HG02981 (cell line): ENCODE results near the gene ZNF740.
"Not testable (repeated sequence)": the region's sequence is repeated elsewhere in the genome, so short reads cannot be mapped to it uniquely, and the experiment has no call there.

ENCODE experiments used
- ATAC-seq: cut with Tn5 transposase; IDR thresholded peaks from one replicate; pipeline ENCODE4 v1.9.1; 2021; ENCODE audit warnings: mild to moderate bottlenecking, moderate library complexity; ENCODE audit not compliant: unreplicated experiment

ZNF740 gene, protein sequence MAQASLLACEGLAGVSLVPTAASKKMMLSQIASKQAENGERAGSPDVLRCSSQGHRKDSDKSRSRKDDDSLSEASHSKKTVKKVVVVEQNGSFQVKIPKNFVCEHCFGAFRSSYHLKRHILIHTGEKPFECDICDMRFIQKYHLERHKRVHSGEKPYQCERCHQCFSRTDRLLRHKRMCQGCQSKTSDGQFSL

DNA sequence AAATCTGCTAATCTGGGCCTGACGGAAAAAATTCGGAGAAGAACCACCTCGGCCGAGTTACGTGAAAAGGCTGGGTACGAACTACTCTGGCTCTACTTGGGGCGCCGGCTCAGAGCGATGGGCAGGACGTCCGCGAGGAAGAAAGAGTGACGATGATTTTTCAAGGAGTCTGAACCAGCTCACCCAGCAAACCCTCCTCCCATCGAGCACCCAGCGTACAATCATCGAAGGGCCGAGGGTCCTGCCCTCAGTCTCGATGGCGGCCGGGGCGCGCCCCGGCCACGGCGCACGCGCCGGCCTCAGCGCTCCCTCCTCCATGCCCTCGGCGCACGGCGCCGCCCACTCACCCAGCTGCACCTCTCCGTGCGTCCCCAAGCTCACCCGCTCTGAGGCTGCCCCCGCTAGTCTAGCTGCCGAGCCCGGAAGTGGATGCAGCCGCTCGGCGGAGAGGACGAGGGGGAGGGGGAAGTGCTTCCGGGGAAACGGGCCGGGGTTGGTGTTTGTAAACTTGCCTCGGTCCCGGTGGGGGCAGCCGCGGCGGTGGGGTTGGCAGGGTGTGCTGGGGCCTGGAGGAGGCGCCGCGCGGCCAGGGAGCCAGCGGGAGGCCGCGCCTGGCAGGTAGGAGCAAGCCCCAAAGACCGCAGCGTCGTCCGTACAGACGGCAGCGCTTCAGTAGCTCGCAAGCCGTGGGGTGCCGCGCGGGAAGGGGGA is at the start of gene ZNF740, which contains the start of gene CSAD:
Gene ZNF740, plus strand, starts transcription at position 503 of the 711 bp plus-strand sequence. CDS start 1,262 bp downstream, outside the sequence.
Gene CSAD, minus strand, starts transcription at position 706 of the 711 bp plus-strand sequence. CDS start 7,455 bp downstream, outside the sequence.
- peak; percentile 93 for ATAC-seq

DNA sequence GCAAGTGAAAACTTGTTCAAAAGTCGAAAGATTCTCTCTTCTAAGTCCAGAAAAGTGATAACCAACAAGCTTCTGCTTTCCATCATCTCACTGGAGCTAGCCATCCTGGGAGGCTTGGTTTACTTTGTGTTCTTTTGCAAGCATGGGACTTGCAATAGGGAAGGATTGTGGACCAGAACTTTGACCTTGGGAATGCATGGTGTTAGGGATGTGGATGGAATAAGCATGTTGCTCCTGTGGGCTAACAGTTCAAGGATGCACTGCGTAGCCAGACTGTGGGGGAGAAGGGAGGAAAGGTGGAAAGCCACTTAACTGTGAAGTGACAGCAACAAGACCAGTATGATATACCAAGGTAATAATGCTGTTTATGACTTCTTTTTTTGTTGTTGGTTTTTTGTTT is 48.7 kb upstream of the ZNF740 start:
- no peak for ATAC-seq

DNA sequence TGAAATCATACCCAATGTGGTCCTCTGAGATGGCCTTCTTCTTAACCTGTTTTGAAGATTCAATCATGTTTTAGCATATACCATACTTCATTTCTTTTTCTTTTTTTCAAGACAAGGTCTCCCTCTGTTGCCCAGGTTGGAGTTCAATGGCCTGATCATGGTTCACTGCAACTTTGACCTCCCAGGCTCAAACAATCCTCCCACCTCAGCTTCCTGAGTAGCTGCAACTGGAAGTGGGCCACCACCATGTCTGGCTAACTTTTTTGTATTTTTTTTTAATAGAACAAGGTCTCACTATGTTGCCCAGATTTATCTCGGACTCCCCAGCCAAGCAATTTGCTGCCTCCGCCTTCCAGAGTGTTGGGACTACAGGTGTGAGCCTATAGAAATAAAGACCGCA is 46.8 kb upstream of the ZNF740 start:
- no peak for ATAC-seq

DNA sequence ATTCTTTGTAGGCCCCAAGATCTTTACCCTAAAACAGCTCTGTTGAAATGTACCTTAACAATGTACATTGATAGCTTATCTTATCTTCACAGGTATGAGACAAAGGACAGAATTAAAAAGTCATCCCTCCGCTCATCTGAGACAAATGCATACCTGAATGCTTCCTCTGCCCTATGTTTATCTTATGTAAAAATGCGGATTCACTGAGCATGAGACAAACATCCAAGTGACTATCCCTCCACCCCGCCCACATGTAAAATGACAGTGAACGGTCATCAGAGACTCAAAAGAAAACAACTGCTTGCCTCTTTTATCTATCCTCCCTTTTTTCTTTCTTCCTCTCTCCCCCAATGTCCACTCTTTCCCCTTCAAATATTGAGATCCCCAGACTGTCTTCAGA is 37.2 kb upstream of the ZNF740 start:
- ATAC-seq = no peak

DNA sequence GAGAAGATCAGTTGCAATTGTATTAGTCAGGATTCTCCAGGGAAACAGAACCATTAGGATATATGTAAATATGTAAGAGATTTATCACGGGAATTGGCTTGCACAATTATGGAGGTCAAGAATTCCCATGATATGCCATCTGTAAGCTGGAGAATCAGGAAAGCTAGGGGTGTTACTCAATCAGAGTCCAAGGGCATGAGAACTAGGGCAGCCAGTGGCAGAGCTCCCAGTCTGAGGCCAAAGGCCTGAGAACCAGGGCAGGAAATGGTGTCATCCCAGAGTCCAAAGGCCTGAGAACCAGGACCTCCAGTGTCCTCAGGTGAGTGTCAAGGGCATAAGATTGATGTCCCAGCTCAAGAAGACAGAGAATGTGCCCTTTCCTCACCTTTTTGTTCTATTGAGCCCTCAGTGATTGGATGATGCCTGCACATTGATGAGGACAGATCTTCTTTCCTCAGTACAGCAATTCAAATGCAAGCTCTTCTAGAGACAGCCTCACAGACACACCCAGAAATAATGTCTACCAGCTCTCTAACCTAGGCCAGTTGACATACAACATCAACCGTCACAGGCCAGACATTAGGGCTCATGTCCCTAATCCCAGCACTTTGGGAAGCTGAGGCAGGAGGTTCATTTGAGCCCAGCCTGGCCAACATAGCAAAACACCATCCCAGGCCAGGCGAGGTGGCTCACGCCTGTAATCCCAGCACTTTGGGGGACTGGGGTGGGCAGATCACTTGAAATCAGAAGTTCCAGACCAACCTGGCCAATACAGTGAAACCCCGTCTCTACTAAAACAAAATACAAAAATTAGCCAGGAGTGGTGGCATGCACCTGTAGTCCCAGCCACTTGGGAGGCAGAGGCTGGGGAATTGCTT is 34.9 kb upstream of the ZNF740 start:
- ATAC-seq = no peak

DNA sequence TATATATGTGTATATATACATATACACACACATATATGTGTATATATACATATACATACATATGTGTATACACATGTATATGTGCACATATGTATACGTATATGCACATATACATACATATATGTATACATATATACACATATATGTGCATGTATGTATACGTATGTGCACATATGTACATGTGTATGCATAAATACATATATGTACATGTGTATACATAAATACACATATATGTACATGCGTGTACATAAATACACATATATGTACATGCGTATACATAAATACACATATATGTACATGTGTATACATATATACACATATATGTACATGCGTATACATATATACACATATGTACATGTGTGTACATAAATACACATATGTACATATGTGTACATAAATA is 33.3 kb upstream of the ZNF740 start:
- ATAC-seq = no peak

DNA sequence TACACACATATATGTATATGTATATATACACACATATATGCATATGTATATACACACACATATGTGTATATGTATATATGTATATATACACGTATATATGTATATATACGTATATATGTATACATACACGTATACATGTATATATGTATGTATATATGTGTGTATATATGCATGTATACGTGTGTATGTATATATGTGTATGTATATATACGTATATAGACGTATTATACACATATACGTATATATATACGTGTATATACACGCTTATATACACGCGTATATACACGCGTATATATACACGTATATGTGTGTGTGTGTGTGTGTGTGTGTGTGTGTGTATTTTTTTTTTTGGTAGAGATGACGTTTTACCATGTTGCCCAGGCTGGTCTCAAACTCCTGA is 32.9 kb upstream of the ZNF740 start:
- ATAC-seq = no peak

DNA sequence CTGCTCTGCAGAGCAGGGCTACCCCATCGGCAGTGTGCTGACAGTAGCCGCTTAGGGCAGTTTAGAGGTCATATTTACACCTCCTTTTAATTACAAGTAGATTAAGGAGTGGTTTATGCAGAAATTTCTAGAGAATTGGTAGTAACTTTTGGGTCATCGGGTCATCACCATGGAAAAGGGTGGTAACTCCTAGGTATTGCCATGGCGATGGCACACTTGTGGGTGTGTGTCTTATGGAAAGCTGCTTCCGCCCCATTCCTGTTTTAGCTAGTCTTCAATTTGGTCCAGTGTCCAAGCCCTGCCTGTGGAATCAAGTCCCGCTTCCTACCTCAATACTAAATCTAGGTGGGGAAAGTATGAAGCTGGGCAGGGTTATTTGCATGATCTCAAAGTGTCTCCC is 29.5 kb upstream of the ZNF740 start:
- ATAC-seq = no peak

DNA sequence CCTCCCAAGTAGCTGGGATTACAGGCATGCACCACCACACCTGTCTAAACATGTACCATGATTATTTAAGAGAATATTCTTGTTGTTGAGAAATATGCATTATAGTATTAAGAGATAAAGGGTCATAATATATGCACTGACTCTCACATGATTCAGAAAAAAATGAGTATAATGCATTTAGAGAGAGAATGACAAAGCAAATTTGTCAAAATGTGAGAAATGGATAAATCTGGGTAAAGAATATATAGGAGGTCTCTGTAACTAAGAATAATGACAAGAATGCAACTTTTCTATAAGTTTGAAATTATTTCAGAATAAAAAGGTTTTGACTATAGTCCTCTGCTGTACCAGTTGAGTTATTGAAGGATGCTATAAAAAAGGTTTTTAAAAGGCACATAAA is 28.1 kb upstream of the ZNF740 start:
- ATAC-seq = no peak

DNA sequence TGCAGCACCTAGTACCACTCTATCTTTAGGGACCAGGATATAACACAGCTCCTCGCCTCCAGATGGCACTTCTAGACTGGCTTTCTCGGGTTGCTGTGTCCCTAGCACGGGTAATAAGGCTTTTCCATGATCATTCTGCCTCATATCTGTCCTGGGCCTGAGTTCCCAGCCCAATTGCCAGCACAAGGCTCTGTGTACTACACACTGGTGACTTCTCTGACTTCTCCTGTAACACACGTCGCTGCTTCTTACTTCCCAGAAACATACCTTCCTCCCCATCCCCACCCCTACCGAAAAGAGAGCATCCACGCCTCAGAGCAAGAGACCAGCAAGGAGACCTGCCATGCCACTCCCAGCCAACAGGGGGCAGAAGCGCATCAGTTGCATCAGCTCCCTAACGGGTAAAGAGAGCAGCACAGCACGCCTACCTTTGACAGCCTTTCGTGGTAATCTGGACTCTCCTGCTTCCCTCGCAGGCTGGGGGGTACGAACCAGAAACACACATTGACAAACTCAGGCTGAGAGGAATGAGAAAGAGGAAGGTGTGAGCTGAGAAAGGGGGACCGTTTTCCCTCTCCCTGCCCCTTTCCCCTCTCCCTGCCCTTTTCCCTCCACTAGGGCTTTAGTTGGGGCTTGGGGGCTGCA is 21.2 kb upstream of the ZNF740 start:
- ATAC-seq = peak; percentile 63

DNA sequence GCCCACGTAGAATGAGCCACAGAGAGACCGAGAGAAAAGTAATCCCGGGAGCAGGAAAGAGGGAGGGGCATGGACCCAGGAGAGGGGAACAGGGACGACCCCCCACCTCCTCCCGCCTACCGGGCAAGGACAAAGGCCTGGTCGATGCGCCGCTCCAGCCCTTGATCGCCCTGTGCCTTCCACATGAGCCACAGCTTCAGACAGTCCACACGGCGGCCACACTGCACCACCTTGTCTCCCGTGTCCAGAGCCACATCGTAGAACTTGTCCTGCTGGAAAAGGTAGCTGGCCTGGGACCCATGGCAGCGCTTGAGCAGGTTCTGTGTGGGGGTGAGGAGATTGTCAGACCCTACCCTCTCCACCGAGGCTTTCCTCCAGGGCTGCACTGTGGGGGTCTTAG is 20.5 kb upstream of the ZNF740 start:
- ATAC-seq = no peak

DNA sequence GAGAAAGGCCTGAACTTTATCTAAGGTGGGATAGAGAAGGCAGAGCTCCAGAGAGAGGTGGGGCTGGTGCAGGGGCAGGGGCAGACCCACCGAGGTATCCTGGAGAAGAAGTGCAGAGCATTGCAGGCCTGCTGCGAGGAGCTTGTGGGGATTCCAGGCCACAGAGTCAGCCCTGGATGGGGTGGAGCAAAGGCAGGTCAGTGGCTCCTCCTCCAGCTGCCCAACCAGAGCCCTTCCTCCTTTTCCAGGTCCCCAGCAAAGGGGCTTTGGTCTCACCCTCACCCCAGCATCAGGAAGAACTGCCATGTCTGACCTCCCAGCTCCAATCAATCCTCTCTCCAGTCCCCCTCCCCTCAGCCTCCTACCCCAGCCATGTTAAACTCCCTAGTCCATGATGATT is 19.8 kb upstream of the ZNF740 start:
- no peak for ATAC-seq

DNA sequence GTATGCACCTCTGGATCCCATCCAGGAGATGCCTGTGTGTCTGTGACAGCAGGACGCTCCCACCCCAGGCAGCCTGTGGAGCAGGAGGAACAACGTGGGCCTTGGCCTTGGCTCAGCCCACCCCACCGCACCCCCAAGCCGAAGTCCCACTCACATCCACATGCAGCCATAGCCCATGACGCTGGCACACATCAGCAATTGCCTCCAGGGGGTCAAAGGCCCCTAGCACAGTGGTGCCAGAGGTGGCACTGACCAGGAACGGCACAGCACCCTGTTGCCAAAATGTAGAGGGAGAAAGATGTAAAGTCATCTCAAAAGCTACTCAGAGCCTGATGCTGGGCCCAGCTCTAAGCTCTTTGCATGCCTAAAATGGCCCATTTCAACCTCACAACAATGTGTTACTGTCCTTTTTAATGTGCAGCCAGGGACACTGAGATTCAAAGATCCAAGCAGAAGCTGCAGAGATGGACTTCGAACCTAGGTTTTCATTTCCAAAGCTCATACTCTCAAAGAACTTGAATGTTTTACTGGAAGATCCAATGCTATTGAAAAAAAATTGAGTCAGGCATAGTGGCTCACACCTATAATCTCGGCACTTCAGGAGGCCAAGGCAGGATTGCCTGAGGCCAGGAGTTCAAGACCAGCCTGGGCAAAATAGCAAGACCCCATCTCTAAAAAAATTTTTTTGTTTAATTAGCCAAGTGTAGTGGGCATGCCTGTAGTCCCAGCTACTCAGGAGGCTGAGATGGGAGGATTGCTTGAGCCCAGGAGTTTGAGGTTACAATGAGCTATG is 19.2 kb upstream of the ZNF740 start:
- ATAC-seq = no peak

DNA sequence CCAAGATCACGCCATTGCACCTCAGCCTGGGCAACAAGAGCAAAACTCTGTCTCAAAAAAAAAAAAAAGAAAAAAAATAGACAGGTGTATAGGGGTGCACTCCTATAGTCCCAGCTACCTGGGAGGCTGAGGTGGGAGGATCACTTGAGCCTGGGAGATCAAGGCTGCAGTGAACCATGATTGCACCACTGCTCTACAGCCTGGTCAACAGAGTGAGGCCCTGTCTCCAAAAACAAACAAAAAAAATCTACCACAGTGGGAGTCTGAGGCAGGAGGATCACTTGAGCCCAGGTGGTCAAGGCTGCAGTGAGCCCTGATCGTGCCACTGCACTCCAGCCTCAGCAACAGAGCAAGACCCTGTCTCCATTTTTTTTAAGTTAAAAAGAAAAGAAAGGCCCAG is 17.5 kb upstream of the ZNF740 start:
- ATAC-seq = not testable (repeated sequence)

DNA sequence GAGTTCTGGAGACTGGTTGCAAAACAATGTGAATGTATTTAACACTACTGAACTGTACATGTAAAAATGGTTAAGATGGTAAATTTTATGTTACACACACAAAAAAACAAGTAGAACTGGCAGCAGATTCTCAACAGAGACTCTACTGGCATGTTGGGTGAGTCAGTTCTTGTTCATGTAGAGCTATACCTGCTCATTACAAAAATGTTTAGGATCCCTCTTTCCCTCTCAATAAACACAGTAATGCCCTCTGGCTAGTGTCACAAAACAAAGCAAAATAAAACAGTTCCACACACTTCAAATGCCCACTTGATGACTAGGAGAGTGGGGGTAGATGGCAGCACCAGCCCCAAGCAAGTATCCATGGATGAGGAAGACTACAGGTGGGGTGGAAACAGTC is 13.7 kb upstream of the ZNF740 start:
- ATAC-seq = no peak

DNA sequence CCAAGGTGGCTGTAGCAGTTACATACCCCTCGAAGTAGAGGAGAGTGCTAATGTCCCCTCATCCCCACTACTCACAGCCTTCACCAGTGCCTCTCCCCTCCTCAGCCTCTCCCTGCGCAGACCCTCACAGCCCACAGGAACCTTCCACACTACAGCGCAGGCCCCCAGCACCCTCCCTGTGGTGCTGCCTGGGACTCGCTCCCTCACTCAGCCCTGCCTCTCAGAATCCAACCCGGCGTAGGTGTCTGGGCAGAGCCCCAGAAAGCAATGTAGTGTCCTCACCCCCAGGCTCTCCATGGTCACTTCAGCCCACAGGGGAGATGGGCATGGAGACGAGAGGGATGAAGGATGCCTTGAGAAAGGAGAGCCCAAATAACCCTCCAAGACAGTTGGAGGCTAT is 10.9 kb upstream of the ZNF740 start:
- ATAC-seq = no peak

DNA sequence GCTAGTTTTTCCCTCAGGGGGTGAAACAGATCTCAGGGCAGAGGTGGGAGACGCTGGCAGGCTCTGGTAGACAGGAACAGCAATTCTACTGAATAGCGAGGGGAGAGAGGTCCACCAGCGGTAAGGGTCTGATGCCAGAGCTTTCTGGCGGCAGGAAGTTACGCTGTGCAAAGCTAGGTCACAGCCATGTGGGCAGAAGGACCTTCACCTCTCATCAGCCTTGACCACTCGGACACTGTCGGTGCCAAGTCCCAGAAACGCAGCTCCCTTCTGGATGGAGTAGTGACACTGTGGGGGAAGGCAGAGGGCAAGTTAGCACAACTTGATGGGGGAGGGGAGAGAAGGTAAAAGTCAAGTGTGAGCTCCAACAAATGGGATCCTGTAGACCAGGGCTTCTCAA is 10.3 kb upstream of the ZNF740 start:
- no peak for ATAC-seq

DNA sequence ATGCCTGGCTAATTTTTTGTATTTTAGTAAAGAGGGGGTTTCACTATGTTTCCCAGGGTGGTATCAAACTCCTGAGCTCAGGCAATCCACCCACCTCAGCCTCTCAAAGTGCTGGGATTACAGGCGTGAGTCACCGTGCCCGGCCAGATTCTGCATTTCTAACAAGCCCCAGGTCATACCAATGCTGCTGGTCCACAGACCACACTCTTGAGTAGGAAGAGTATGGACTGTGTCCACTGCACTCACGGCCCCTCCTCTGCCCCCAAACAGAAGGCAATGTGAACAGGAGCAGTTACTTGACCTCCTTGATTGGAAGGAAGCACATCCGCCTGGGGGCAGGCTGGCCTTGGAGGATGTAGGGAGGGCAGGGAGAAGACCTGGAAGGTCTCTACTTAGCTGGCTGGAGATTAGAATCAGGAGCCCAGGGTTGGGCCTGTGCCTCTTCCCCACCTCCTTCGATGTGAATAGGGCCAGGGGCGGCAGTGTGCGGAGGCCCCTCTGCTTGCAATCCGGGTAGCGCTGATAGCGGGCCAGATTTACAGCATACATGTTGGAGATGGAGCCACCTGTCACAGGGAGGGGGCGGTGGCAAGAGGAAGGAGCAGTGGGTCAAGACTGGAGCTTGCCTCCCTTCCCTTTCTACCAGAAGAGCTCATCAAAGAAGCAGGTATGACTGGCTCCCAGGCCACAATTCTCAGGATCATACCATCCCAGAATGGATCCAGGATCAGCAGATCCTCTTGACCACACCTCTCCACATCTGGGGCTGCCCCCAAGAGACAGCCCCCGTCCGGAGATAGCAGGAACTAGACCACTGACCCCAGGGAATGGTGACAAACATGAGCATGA is 9.4 kb upstream of the ZNF740 start:
- ATAC-seq = no peak

DNA sequence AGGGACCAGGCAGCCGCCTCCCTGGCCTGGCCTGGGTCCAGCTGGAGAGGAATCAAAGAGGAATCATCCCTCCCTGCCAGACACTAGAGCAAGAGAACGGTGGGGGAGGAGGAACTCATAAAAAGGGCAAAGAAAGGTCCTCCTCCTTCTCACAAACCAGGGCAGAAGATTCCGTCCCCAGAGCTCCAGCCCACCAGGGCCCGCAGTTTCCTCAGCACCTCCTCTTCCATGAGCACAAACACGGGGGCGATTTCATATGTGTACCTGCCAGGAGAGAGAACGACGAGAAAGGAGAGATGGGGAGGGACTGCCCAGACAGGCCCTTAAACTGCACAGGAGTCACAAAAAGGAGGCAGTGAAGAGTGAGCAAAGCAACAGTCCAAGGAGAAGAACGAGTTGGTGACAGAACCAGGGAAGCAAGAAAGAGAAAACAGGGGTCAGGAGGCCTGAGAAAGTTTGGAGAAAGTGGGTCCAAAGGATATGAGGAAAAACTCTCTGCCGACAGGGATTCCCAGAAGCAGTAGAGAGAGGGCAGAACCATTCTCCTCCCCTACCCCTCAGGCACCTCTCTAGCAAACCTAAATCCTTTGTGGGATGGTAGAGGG is 8.7 kb upstream of the ZNF740 start:
- ATAC-seq = no peak
